Measurements from ENCODE around the gene BAIAP3. TPM values are rescaled to one million over a fixed set of nuclear protein-coding genes. Genes with fewer than 3 reads are reported as not detected.
A peak's percentile ranks its signal among the peaks of the same experiment; 100 is the strongest.

The BAIAP3 gene
- total RNA-seq, 4 donors from 2014 or later, result 1.5 to 5.4 (median 2.4) TPM

DNA sequence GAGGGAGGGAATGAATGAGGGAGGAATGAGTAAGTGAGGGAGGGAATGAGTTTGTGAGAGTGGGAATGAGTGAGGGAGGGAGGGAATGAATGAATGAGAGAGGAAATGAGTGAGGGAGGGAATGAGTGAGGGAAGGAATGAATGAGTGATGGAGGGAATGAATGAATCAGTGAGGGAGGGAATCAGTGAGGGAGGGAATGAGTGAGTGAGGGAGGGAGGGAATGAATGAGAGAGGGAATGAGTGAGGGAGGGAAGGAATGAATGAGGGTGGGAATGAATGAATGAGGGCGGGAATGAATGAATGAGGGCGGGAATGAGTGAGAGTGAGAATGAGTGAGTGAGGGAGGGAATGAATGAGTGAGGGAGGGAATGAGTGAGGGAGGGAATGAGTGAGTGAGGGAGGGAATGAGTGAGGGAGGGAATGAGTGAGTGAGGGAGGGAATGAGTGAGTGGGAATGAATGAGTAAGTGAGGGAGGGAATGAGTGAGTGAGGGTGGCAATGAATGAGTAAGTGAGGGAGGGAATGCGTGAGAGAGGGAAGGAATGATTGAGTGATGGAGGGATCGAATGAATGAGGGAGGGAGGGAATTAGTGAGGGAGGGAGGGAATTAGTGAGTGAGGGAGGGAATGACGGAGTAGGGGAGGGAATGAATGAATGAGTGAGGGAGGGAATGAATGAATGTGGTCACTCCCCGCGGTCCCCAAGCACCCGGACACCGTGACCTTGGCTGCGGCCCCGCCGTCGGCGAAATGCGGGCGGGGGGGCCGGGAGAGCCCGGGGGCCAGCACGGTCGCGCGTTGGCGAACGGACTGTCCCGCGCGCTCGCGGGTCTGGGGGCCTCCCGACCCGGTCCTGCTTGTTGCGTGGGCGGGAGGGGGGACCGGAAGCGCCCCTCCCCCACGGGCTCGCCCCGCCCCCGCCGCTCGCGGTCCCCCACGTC lies 25.1 kb upstream of the BAIAP3 start:
- DNase-seq (ENCODE audit: low spot score in 2 of 2), result no peak

DNA sequence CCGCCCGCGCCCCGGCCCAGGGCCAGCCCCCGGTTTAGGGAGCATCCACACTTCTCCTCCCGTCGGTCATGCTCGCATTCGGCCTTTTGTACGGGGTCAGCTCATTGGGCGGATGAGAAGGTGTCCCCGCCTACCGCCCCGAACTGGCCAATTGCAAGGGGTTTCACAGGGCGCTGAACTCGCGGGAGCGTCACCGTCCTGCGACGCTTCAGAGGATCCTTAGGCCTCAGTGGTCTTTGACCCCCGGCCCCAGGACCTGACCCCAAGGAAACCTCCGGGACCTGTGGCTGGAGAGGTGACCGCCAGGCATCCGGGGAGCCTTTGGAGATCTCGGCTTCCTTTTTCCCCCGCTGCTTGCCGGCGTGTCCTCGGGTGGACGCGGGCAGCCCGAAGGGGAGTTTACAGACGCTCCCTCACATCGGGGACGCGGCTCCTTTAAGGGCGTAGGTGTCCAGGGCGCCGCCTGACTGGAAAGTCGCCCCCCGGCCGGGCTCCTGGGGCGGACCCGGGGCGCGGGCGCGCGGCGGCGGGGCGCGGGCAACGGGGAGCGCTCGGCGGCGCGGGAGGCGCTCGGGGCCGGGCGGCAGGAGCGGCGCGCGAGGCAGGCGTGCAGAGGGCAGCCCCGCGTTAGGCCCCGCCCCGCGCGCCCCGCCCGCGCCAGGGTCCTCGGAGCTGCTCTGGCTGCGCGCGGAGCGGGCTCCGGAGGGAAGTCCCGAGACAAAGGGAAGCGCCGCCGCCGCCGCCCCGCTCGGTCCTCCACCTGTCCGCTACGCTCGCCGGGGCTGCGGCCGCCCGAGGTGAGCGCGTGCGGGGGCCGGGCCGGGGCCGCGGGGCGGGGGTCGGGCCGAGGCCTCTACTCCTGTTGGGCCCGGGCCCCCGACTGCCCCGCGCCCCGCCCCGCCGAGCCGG lies 24.2 kb upstream of the BAIAP3 start, which contains the start of gene UBE2I:
TSS of gene UBE2I (plus strand) at position 660 of the 909 bp plus-strand sequence. CDS start 4,395 bp downstream, outside the sequence.
- intact Hi-C loops (cut with DNase I; ENCODE audit: low total_unique reads), result no loop called here
- peak in 1 of 2 donors; percentile 22 for TF ChIP-seq POLR2A (IDR thresholded peaks at IDR 0.05)
- TF ChIP-seq, protein P1, sequence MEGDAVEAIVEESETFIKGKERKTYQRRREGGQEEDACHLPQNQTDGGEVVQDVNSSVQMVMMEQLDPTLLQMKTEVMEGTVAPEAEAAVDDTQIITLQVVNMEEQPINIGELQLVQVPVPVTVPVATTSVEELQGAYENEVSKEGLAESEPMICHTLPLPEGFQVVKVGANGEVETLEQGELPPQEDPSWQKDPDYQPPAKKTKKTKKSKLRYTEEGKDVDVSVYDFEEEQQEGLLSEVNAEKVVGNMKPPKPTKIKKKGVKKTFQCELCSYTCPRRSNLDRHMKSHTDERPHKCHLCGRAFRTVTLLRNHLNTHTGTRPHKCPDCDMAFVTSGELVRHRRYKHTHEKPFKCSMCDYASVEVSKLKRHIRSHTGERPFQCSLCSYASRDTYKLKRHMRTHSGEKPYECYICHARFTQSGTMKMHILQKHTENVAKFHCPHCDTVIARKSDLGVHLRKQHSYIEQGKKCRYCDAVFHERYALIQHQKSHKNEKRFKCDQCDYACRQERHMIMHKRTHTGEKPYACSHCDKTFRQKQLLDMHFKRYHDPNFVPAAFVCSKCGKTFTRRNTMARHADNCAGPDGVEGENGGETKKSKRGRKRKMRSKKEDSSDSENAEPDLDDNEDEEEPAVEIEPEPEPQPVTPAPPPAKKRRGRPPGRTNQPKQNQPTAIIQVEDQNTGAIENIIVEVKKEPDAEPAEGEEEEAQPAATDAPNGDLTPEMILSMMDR (IDR thresholded peaks at IDR 0.05), result no peak
- 0% methylated on average over 29 to 33 of the region's 117 CpGs for WGBS, 2 donors
- peak within 1 kb of the TSS; percentile 25 for H3K4me3 ChIP-seq (ENCODE audit: low read depth, poor library complexity, severe bottlenecking)
- peak; percentile 96 to 99 for DNase-seq (ENCODE audit: low spot score in 2 of 2)

More for the DNA sequence above, 25.1 kb upstream of the BAIAP3 start:
- intact Hi-C loops (cut with DNase I; ENCODE audit: low total_unique reads), result no loop called here
- WGBS, 2 donors, result 8 to 11% methylated on average over 16 to 25 of the region's 43 CpGs
- no peak for TF ChIP-seq POLR2A (IDR thresholded peaks at IDR 0.05)
- TF ChIP-seq, protein P1 (IDR thresholded peaks at IDR 0.05), result no peak
- H3K4me3 ChIP-seq (ENCODE audit: low read depth, poor library complexity, severe bottlenecking), result peak overlapping the region; percentile 19

DNA sequence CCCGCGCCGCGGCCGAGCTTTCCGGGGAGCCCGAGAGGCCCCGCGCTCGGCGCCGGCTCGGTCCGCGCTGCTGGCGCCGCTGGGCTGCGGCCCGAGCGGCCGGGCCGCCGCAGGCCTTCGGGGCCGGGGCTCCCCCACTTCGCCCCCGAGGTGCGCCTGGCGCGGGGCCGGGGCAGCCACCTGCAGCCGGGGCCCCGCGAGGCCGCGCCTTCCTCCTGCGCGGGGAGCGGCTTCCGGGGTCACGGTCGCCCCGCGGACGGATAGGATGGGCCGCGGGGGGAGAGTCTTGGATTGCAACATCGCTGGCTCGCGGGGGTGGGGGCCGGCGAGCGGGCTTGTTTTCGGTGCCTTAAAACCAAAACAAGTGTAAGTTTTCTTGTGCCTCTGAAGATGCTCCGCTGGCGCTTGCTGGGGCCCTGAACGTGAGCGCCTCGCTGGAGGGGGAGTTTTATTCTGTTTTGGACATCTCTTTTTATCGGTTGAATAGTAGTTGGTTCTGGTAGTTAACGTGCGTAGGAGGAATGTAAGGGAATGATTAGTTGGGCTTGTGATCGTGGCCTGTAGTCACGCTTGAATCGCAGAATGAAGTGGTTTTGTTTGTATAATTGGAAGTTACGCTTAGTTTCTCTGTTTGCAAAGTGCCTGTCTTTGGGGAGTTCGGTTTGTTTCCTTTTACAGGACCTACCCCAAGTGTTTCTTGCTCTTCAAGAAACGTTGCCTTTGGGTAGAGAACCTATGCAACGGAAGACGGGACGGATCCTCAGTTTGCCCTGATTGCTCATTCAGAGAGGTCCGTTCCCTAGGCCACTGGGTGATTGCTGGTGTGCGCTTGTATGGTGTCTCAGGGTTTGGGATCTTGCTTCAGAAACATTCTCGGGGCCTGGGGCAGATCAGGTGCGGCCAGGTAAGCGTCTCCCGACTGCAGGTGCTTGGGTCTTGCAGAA lies 23.3 kb upstream of the BAIAP3 start:
- TF ChIP-seq, protein P1 (IDR thresholded peaks at IDR 0.05), result no peak
- no peak for TF ChIP-seq POLR2A (IDR thresholded peaks at IDR 0.05)
- 1% methylated on average over 26 to 62 of the region's 77 CpGs for whole genome bisulfite sequencing, 2 donors
- DNase-seq (ENCODE audit: low spot score in 2 of 2), result peak in 1 of 2 donors; percentile 95
- H3K4me3 ChIP-seq (ENCODE audit: low read depth, poor library complexity, severe bottlenecking), result peak overlapping the region; percentile 25
- intact Hi-C loops (cut with DNase I; ENCODE audit: low total_unique reads), result no loop called here

DNA sequence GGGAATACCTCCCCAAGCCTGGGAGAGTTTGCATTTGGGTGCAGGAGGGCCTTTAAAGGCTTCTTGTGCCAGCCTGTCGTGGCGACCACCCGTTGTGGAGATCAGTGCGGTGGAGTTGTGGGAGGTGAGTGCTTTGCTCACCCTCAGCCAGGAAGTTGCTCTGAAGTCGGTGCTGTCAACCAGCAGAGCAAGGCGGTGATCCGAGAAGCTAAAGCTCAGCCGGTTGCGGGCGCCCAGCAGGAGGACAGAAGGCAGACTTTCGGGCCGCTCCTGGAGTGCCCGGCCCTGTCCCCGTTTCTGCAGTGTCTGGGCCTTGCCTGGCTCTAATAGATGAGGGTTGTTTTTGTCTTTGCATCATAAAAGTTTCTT lies 22.6 kb upstream of the BAIAP3 start:
- DNase-seq (ENCODE audit: low spot score in 2 of 2), result no peak
- peak overlapping the region; percentile 25 for H3K4me3 ChIP-seq (ENCODE audit: low read depth, poor library complexity, severe bottlenecking)
- WGBS, 2 donors, result 2 to 3% methylated on average over 14 of the region's 14 CpGs
- intact Hi-C loops (cut with DNase I; ENCODE audit: low total_unique reads), result no loop called here
- TF ChIP-seq POLR2A (IDR thresholded peaks at IDR 0.05), result no peak
- TF ChIP-seq, protein P1 (IDR thresholded peaks at IDR 0.05), result no peak
